Liver (tissue), 9 donors: Measurements from ENCODE around the gene TMTC1. TPM values are rescaled to one million over a fixed set of nuclear protein-coding genes. Genes with fewer than 3 reads are reported as not detected.

Experiments used
- DNase-seq: peaks from one replicate; pipeline ENCODE4 v3.0.0-alpha.2; 2017; ENCODE audit warnings: low spot score
- H3K27ac ChIP-seq, 2 donors: one replicate each; pipeline ENCODE4 v1.7.0; 2013; ENCODE audit warnings: inconsistent platforms in 2 of 2, low read length in 2 of 2, control low read depth in 1 of 2, low read depth in 1 of 2, mild to moderate bottlenecking in 1 of 2
- H3K27me3 ChIP-seq, 4 donors: one replicate each; pipeline versions ENCODE4 v1.6.1 to v1.7.0; 2013; ENCODE audit warnings: low read length in 3 of 4, inconsistent platforms in 1 of 4, mild to moderate bottlenecking in 1 of 4, moderate library complexity in 1 of 4; ENCODE audit not compliant: control insufficient read depth in 4 of 4, insufficient read depth in 4 of 4
- H3K36me3 ChIP-seq, 4 donors: one replicate each; pipeline versions ENCODE4 v1.6.1 to v1.7.0; 2013; ENCODE audit warnings: low read length in 3 of 4, mild to moderate bottlenecking in 3 of 4, low read depth in 1 of 4, moderate library complexity in 1 of 4; ENCODE audit not compliant: control insufficient read depth in 4 of 4, insufficient read depth in 3 of 4
- H3K4me1 ChIP-seq, 4 donors: one replicate each; pipeline versions ENCODE4 v1.6.1 to v1.7.0; 2013; ENCODE audit warnings: low read length in 3 of 4, mild to moderate bottlenecking in 3 of 4, moderate library complexity in 1 of 4; ENCODE audit not compliant: control insufficient read depth in 4 of 4, insufficient read depth in 4 of 4
- H3K4me3 ChIP-seq, 3 donors: one replicate each; pipeline versions ENCODE4 v1.6.1 to v1.7.0; 2013; ENCODE audit warnings: low read length in 3 of 3, control low read depth in 1 of 3, low read depth in 1 of 3, mild to moderate bottlenecking in 1 of 3
- H3K9ac ChIP-seq, 2 donors: one replicate each; pipeline ENCODE4 v1.7.0; 2013; ENCODE audit warnings: low read length in 2 of 2, mild to moderate bottlenecking in 2 of 2, moderate library complexity in 2 of 2, control low read depth in 1 of 2, low read depth in 1 of 2
- H3K9me3 ChIP-seq, 4 donors: one replicate each; pipeline versions ENCODE4 v1.6.1 to v1.7.0; 2013; ENCODE audit warnings: low read length in 3 of 4; ENCODE audit not compliant: control insufficient read depth in 4 of 4
- CTCF ChIP-seq: fragments of 150-350 bp; IDR thresholded peaks from 2 replicates; pipeline ENCODE4 v1.5.1; 2017; ENCODE audit warnings: improper control_type of control experiment, low read depth, low read length; ENCODE audit not compliant: missing input control
- EGR1 ChIP-seq, 2 donors: IDR thresholded peaks; 2 replicates each; pipeline ENCODE4 v1.6.1; 2016 to 2018; ENCODE audit warnings: antibody characterized with exemption in 2 of 2, low read depth in 2 of 2
- FOXA1 ChIP-seq: IDR thresholded peaks from 2 replicates; pipeline ENCODE4 v1.6.1; 2016; ENCODE audit warnings: antibody characterized with exemption
- FOXA2 ChIP-seq: IDR thresholded peaks from 2 replicates; pipeline ENCODE4 v1.6.1; 2016; ENCODE audit warnings: antibody characterized with exemption
- GABPA ChIP-seq, 2 donors: IDR thresholded peaks in 1 of 2; conservative IDR thresholded peaks in 1 of 2; 2 replicates each; pipeline ENCODE4 v1.6.1; 2016; ENCODE audit warnings: antibody characterized with exemption in 2 of 2, mild to moderate bottlenecking in 1 of 2, moderate library complexity in 1 of 2
- HNF4A ChIP-seq, 2 donors: conservative IDR thresholded peaks; 2 replicates each; pipeline ENCODE4 v1.6.1; 2016; ENCODE audit warnings: antibody characterized with exemption in 2 of 2, mild to moderate bottlenecking in 2 of 2
- HNF4G ChIP-seq: IDR thresholded peaks from 2 replicates; pipeline ENCODE4 v1.6.1; 2016; ENCODE audit warnings: antibody characterized with exemption
- JUND ChIP-seq, 2 donors: IDR thresholded peaks; 2 replicates each; pipeline ENCODE4 v1.6.1; 2016; ENCODE audit warnings: antibody characterized with exemption in 2 of 2
- NR2F2 ChIP-seq: IDR thresholded peaks from 2 replicates; pipeline ENCODE4 v1.6.1; 2016; ENCODE audit warnings: antibody characterized with exemption
- RAD21 ChIP-seq, 2 donors: IDR thresholded peaks; 2 replicates each; pipeline ENCODE4 v1.6.1; 2016; ENCODE audit warnings: antibody characterized with exemption in 2 of 2, mild to moderate bottlenecking in 2 of 2
- REST ChIP-seq: IDR thresholded peaks from 2 replicates; pipeline ENCODE4 v1.6.1; 2016; ENCODE audit warnings: antibody characterized with exemption, mild to moderate bottlenecking
- RXRA ChIP-seq, 2 donors: IDR thresholded peaks; 2 replicates each; pipeline ENCODE4 v1.6.1; 2017 to 2018; ENCODE audit warnings: antibody characterized with exemption in 2 of 2, mild to moderate bottlenecking in 1 of 2
- SP1 ChIP-seq: IDR thresholded peaks from 2 replicates; pipeline ENCODE4 v1.6.1; 2018; ENCODE audit warnings: antibody characterized with exemption, mild to moderate bottlenecking
- TAF1 ChIP-seq: conservative IDR thresholded peaks from 2 replicates; pipeline ENCODE4 v1.6.1; 2016; ENCODE audit warnings: antibody characterized with exemption, mild to moderate bottlenecking
- YY1 ChIP-seq: IDR thresholded peaks from 2 replicates; pipeline ENCODE4 v1.6.1; 2016; ENCODE audit warnings: antibody characterized with exemption, mild to moderate bottlenecking
- ZBTB33 ChIP-seq: IDR thresholded peaks from 2 replicates; pipeline ENCODE4 v1.6.1; 2016; ENCODE audit warnings: antibody characterized with exemption
- WGBS: extraction: QIAGEN DNeasy Blood & Tissue Kit; methylation state at CpG from one replicate; pipeline ENCODE4 v1.1.7; 2013; 5-methylcytosine and 5-hydroxymethylcytosine counted together
- polyA plus RNA-seq, 2 donors: library from polyadenylated mRNA; stranded (reverse) in 1 of 2; unstranded in 1 of 2; fragments of 200-250 nt in 1 of 2; fragments of >200 nt in 1 of 2; fragmentation: Nextera tagmentation in 1 of 2; extraction: Ambion mirVana in 1 of 2; gene quantifications; one replicate each; pipeline versions ENCODE4 v1.2.1 to v1.2.3, GENCODE V29; 2013 to 2015
- total RNA-seq, 2 donors: library from RNA; depleted of rRNA; stranded (reverse); fragments of >200 nt; gene quantifications; one replicate each; pipeline ENCODE4 v1.2.3, GENCODE V29; 2014
- TF ChIP-seq, protein P1 (sequence below): IDR thresholded peaks from 2 replicates; pipeline ENCODE4 v1.6.1; 2016; ENCODE audit warnings: antibody characterized with exemption
- donor health status: healthy.
- donor health status: healthy.
- donor health status: healthy.
- donor health status: healthy.
- donor health status: healthy.

Gene TMTC1
- total and polyA plus RNA-seq, 4 donors = 0.76 to 3.3 (median 2.1) TPM

- TF ChIP-seq GABPA (IDR thresholded peaks at IDR 0.05 in 1 of 2, conservative IDR thresholded peaks at IDR 0.05 in 1 of 2) = no peak
- no peak for TF ChIP-seq JUND (IDR thresholded peaks at IDR 0.05)
- no peak for TF ChIP-seq ZBTB33
- TF ChIP-seq NR2F2 = no peak
- no peak for TF ChIP-seq HNF4G
- no peak for TF ChIP-seq SP1
- no peak for TF ChIP-seq CTCF
- no peak for TF ChIP-seq YY1
- TF ChIP-seq FOXA2 = no peak
- no peak for TF ChIP-seq REST
- no peaks in the 10 kb centered on the region for H3K27me3 ChIP-seq
- peaks cover 4 to 31% (median 25%) of the 10 kb centered on the region in 4 donors for H3K4me1 ChIP-seq
- no peak overlapping the region for H3K4me3 ChIP-seq
- WGBS = 81% methylated on average over 2 of the region's 2 CpGs
- H3K36me3 ChIP-seq = no peaks in the 10 kb centered on the region
- no peak for DNase-seq
- H3K9ac ChIP-seq = no peak overlapping the region
- H3K27ac ChIP-seq = no peak overlapping the region
- H3K9me3 ChIP-seq = no peaks in the 10 kb centered on the region
Measured at GRCh38 chr12:29589851-29590250, 193.9 kb downstream of the TMTC1 start.

DNA sequence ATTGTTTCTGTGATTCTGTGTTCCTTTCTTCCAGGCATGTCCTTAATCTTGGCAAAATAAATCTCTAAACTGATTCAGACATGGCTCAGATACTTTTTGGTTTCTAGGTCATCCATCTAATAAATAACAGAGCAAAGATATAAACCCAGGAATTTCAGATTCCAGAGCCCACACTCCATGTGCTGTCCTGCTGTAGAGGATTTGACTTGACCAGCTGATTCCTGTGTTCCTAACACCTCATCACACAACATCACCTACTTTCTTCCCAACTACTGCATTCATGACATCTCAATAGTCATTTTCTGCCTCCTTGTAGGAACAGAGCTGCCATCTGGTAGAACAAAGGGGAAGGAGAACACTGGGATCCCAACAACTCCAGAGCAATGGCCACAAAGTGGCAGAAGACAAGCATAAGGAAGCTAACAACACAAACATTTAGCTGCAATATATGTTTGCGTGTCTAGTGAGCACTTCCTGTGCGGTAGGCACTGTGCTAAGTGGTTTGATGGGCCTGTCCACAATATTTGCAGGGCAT lies 194.4 kb downstream of the TMTC1 start:
- Histone ChIP-seq H3K36me3 (no peaks in the 10 kb centered on the region), H3K4me3 (no peak overlapping the region), H3K4me1 (peaks cover 3 to 26% (median 20%) of the 10 kb centered on the region in 4 donors), H3K27me3 (no peaks in the 10 kb centered on the region), H3K9ac (no peak overlapping the region), H3K9me3 (no peaks in the 10 kb centered on the region), H3K27ac (no peak overlapping the region)
- 93% methylated on average over 2 of the region's 2 CpGs for WGBS
- TF ChIP-seq TAF1 = no peak
- no peak for TF ChIP-seq CTCF
- no peak for TF ChIP-seq JUND (IDR thresholded peaks at IDR 0.05)
- no peak for TF ChIP-seq HNF4A (conservative IDR thresholded peaks at IDR 0.05)
- TF ChIP-seq HNF4G = no peak
- TF ChIP-seq RXRA (IDR thresholded peaks at IDR 0.05) = no peak
- TF ChIP-seq RAD21 (IDR thresholded peaks at IDR 0.05) = no peak
- TF ChIP-seq EGR1 (IDR thresholded peaks at IDR 0.05; ENCODE audit: low read depth in 2 of 2) = no peak
- no peak for TF ChIP-seq YY1
- TF ChIP-seq SP1 = no peak
- no peak for TF ChIP-seq FOXA2
- TF ChIP-seq, protein P1, sequence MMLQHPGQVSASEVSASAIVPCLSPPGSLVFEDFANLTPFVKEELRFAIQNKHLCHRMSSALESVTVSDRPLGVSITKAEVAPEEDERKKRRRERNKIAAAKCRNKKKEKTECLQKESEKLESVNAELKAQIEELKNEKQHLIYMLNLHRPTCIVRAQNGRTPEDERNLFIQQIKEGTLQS = no peak
- TF ChIP-seq FOXA1 = no peak
- DNase-seq = no peak
